Upper lobe of left lung (tissue), 4 donors: ENCODE data around the gene RIC8B.

Experiments
- CTCF ChIP-seq, 6 experiments: fragments of 450-650 bp in 4 of 6; fragments of 200-600 bp in 2 of 6; sonication (generic) in 2 of 6; IDR thresholded peaks; one replicate each; pipeline ENCODE4 v1.5.1; 2016 to 2019; ENCODE audit warnings: antibody characterized with exemption in 6 of 6
- POLR2AphosphoS5 ChIP-seq, 2 donors: sonication (generic); formaldehyde crosslinking; IDR thresholded peaks; one replicate each; pipeline ENCODE4 v1.5.1; 2017; ENCODE audit warnings: antibody characterized with exemption in 2 of 2

DNA sequence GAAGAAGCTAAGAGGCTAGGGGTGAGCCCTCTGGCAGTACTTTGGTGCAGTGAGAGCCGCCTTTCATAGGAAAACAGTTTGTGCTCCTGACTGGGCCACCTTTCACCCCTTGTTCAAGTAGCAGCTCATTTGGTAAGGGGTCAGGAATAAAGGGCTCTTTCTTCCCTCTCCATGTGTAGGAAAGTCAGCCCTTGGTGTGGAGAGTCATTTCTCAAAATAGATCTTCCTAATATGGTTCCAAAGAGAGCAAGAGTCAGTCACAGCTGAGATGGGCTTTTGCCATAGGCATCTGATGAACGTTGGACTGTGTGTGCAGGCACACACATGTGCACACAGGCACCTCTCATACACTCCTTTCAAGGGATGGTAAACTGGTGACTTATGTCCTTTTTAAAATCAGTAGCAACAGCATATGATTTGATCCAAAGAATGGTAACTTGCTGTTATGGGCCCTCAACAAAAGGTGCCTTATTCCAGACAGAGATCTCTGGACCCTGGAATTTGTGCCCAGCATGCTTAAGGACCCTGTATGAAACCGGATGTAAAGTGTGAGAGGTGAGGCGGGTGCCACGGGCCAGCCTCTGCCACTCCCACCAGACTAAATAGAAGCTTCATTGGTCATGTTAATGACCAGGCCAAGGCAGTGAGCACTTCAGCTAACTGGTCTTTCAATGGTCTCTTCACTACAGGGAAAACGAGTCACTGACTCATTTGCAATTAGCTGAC lies 16.7 kb upstream of the RIC8B start:
- TF ChIP-seq CTCF (IDR thresholded peaks at IDR 0.05) (no peak), POLR2AphosphoS5 (IDR thresholded peaks at IDR 0.05) (no peak)
